ENCODE measurements around the gene PPM1L. TPM values are rescaled to one million over a fixed set of nuclear protein-coding genes. Genes with fewer than 3 reads are reported as not detected.

PPM1L gene
- total and polyA plus RNA-seq, 4 experiments from 2014 or later: 0.84 to 6.5 (median 3.4) TPM

- H3K9me3 Mint-ChIP-seq: no peaks in the 10 kb centered on the region
- Histone ChIP-seq H3K9me3 (ENCODE audit: control insufficient read depth in 1 of 2, low read length in 2 of 2) (no peaks in the 10 kb centered on the region), H3K27me3 (ENCODE audit: insufficient read depth, low read length) (no peaks in the 10 kb centered on the region), H3K4me1 (ENCODE audit: insufficient read depth, low read length) (no peaks in the 10 kb centered on the region), H3K36me3 (ENCODE audit: insufficient read depth, low read length) (no peaks in the 10 kb centered on the region), H3K4me3 (ENCODE audit: low read length in 2 of 2) (no peak overlapping the region), H3K27ac (ENCODE audit: low read depth, low read length) (no peak overlapping the region)
- peaks cover 0 to 4% (median 2%) of the 10 kb centered on the region in 4 donors for H3K4me1 Mint-ChIP-seq
- ChIA-PET CTCF (ENCODE audit: partially characterized antibody) (no interaction called here), POLR2A (ENCODE audit: partially characterized antibody) (no interaction called here)
- H3K27ac Mint-ChIP-seq: no peak overlapping the region
- no peaks in the 10 kb centered on the region for H3K36me3 Mint-ChIP-seq
- H3K4me3 Mint-ChIP-seq: no peak overlapping the region
- intact Hi-C loops (cut with micrococcal nuclease): no loop called here
- H3K27me3 Mint-ChIP-seq: peaks cover 3 to 4% of the 10 kb centered on the region in 2 donors
- DNase-seq: no peak
Observed at GRCh38 chr3:160763073-160763472, 7.0 kb downstream of the PPM1L start.

DNA sequence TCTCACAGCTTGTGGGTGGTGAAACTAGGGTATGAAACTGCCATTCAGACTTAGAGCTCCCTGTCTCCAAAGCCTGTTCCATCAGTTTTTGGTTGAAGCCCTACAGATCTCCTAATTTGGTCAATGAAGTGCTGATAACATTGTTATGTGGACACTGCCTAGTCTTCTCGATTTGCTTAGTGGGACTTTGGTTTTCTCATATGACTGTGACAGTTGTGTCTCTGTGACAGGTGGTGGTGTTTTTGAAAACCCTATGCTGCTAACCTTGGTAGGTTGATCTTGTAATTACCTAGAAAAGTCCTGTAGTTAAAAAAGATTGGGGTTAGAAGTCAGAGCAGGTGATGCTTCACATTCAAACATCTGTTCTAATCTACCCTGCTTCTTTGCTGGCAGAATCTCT lies 9.2 kb downstream of the PPM1L start:
- no peak for DNase-seq
- Histone ChIP-seq H3K27ac (ENCODE audit: low read depth, low read length) (no peak overlapping the region), H3K4me1 (ENCODE audit: insufficient read depth, low read length) (no peaks in the 10 kb centered on the region), H3K36me3 (ENCODE audit: insufficient read depth, low read length) (no peaks in the 10 kb centered on the region), H3K27me3 (ENCODE audit: insufficient read depth, low read length) (no peaks in the 10 kb centered on the region), H3K9me3 (ENCODE audit: control insufficient read depth in 1 of 2, low read length in 2 of 2) (no peaks in the 10 kb centered on the region), H3K4me3 (ENCODE audit: low read length in 2 of 2) (no peak overlapping the region)
- no peaks in the 10 kb centered on the region for H3K9me3 Mint-ChIP-seq
- H3K36me3 Mint-ChIP-seq: no peaks in the 10 kb centered on the region
- ChIA-PET POLR2A (ENCODE audit: partially characterized antibody) (no interaction called here), CTCF (ENCODE audit: partially characterized antibody) (no interaction called here)
- intact Hi-C loops (cut with micrococcal nuclease): no loop called here
- H3K4me3 Mint-ChIP-seq: no peak overlapping the region
- H3K27me3 Mint-ChIP-seq: peaks cover 3% of the 10 kb centered on the region in 2 donors
- H3K4me1 Mint-ChIP-seq: no peaks in the 10 kb centered on the region
- no peak overlapping the region for H3K27ac Mint-ChIP-seq

- no peak overlapping the region for H3K4me3 ChIP-seq (ENCODE audit: low read length in 2 of 2)
- H3K36me3 Mint-ChIP-seq: no peaks in the 10 kb centered on the region
- H3K4me1 ChIP-seq (ENCODE audit: insufficient read depth, low read length): no peaks in the 10 kb centered on the region
- no peaks in the 10 kb centered on the region for H3K9me3 ChIP-seq (ENCODE audit: control insufficient read depth in 1 of 2, low read length in 2 of 2)
- DNase-seq: no peak
- no peak overlapping the region for H3K27ac Mint-ChIP-seq
- H3K27me3 Mint-ChIP-seq: peaks cover 2 to 3% of the 10 kb centered on the region in 2 donors
- no peaks in the 10 kb centered on the region for H3K4me1 Mint-ChIP-seq
- POLR2A ChIA-PET (ENCODE audit: partially characterized antibody): no interaction called here
- no peaks in the 10 kb centered on the region for H3K36me3 ChIP-seq (ENCODE audit: insufficient read depth, low read length)
- CTCF ChIA-PET (ENCODE audit: partially characterized antibody): no interaction called here
- no peaks in the 10 kb centered on the region for H3K27me3 ChIP-seq (ENCODE audit: insufficient read depth, low read length)
- intact Hi-C loops (cut with micrococcal nuclease): no loop called here
- no peaks in the 10 kb centered on the region for H3K9me3 Mint-ChIP-seq
- no peak overlapping the region for H3K4me3 Mint-ChIP-seq
- no peak overlapping the region for H3K27ac ChIP-seq (ENCODE audit: low read depth, low read length)
Observed at GRCh38 chr3:160768031-160768430, 12.0 kb downstream of the PPM1L start.

DNA sequence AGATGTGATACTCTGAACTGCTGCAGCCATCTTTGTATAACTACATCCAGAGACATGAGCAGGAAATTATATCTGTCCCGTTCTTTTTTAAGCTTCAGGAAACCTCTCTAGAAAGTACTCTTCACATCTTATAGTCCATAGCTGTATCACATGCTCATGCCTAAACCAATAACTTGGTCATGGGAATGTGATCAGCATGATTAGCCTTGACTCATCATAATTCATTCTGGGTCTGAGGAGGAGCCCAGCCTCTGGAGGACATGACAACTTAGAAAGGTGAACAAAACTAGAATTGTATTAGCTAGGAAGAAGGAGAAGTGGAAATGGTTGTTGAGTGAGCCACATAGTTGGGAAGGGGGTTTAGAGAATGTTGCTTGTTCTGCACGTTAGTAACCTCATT lies 12.9 kb downstream of the PPM1L start:
- Histone ChIP-seq H3K4me1 (ENCODE audit: insufficient read depth, low read length) (no peaks in the 10 kb centered on the region), H3K9me3 (ENCODE audit: control insufficient read depth in 1 of 2, low read length in 2 of 2) (no peaks in the 10 kb centered on the region), H3K36me3 (ENCODE audit: insufficient read depth, low read length) (no peaks in the 10 kb centered on the region), H3K4me3 (ENCODE audit: low read length in 2 of 2) (no peak overlapping the region), H3K27ac (ENCODE audit: low read depth, low read length) (no peak overlapping the region), H3K27me3 (ENCODE audit: insufficient read depth, low read length) (no peaks in the 10 kb centered on the region)
- no peaks in the 10 kb centered on the region for H3K36me3 Mint-ChIP-seq
- no peaks in the 10 kb centered on the region for H3K27me3 Mint-ChIP-seq
- ChIA-PET POLR2A (ENCODE audit: partially characterized antibody) (no interaction called here), CTCF (ENCODE audit: partially characterized antibody) (no interaction called here)
- no peak for DNase-seq
- H3K4me3 Mint-ChIP-seq: no peak overlapping the region
- H3K9me3 Mint-ChIP-seq: no peaks in the 10 kb centered on the region
- peaks cover 0 to 2% (median 0%) of the 10 kb centered on the region in 4 donors for H3K4me1 Mint-ChIP-seq
- intact Hi-C loops (cut with micrococcal nuclease): no loop called here
- no peak overlapping the region for H3K27ac Mint-ChIP-seq

- Histone ChIP-seq H3K4me3 (ENCODE audit: low read length in 2 of 2) (no peak overlapping the region), H3K27me3 (ENCODE audit: insufficient read depth, low read length) (no peaks in the 10 kb centered on the region), H3K9me3 (ENCODE audit: control insufficient read depth in 1 of 2, low read length in 2 of 2) (no peaks in the 10 kb centered on the region), H3K36me3 (ENCODE audit: insufficient read depth, low read length) (no peaks in the 10 kb centered on the region), H3K4me1 (ENCODE audit: insufficient read depth, low read length) (no peaks in the 10 kb centered on the region), H3K27ac (ENCODE audit: low read depth, low read length) (no peak overlapping the region)
- ChIA-PET CTCF (ENCODE audit: partially characterized antibody) (interaction anchor here (1.2 kb wide), 1 partner anchor 15 kb away, joined by 3 read pairs; the partner anchor contains the start of gene PPM1L), POLR2A (ENCODE audit: partially characterized antibody) (no interaction called here)
- Mint-ChIP-seq H3K4me1 (peaks cover 0 to 2% (median 0%) of the 10 kb centered on the region in 4 donors), H3K9me3 (no peaks in the 10 kb centered on the region), H3K27ac (no peak overlapping the region), H3K36me3 (no peaks in the 10 kb centered on the region), H3K4me3 (no peak overlapping the region), H3K27me3 (no peaks in the 10 kb centered on the region)
- no peak for DNase-seq
- intact Hi-C loops (cut with micrococcal nuclease): no loop called here
Observed at GRCh38 chr3:160771811-160772459, 15.9 kb downstream of the PPM1L start.

- peaks cover 0 to 2% (median 0%) of the 10 kb centered on the region in 4 donors for H3K4me1 Mint-ChIP-seq
- H3K36me3 Mint-ChIP-seq: no peaks in the 10 kb centered on the region
- intact Hi-C loops (cut with micrococcal nuclease): no loop called here
- Histone ChIP-seq H3K36me3 (ENCODE audit: insufficient read depth, low read length) (no peaks in the 10 kb centered on the region), H3K4me3 (ENCODE audit: low read length in 2 of 2) (no peak overlapping the region), H3K27ac (ENCODE audit: low read depth, low read length) (no peak overlapping the region), H3K27me3 (ENCODE audit: insufficient read depth, low read length) (no peaks in the 10 kb centered on the region), H3K9me3 (ENCODE audit: control insufficient read depth in 1 of 2, low read length in 2 of 2) (no peaks in the 10 kb centered on the region), H3K4me1 (ENCODE audit: insufficient read depth, low read length) (no peaks in the 10 kb centered on the region)
- ChIA-PET POLR2A (ENCODE audit: partially characterized antibody) (no interaction called here), CTCF (ENCODE audit: partially characterized antibody) (no interaction called here)
- no peaks in the 10 kb centered on the region for H3K9me3 Mint-ChIP-seq
- no peaks in the 10 kb centered on the region for H3K27me3 Mint-ChIP-seq
- no peak overlapping the region for H3K4me3 Mint-ChIP-seq
- no peak overlapping the region for H3K27ac Mint-ChIP-seq
- DNase-seq: no peak
Observed at GRCh38 chr3:160773722-160774121, 17.7 kb downstream of the PPM1L start.

DNA sequence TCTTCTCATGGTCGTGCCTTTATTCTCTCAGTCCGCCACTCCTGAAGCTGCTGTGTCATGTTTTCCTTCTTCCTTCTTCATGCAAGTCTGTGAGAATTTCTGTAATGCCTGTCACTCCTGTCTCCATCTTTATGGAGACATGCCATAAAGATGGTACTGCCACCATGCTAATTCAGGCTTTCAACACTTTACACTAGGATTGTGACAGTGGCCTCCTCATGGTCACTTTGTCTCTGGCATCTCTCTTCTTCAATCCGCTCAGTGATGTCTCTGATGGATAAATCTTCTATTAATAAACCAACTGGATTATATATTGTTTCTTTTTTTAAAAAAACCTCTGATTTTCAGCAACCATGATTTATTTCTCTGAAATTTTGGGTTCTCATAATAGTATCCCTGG lies 18.1 kb downstream of the PPM1L start:
- peaks cover 0 to 2% (median 0%) of the 10 kb centered on the region in 4 donors for H3K4me1 Mint-ChIP-seq
- intact Hi-C loops (cut with micrococcal nuclease): no loop called here
- CTCF ChIA-PET (ENCODE audit: partially characterized antibody): no interaction called here

GRCh38 chr3:160778480-160778879 lies 22.4 kb downstream of the PPM1L start:
- no peaks in the 10 kb centered on the region for H3K27me3 Mint-ChIP-seq

More for the DNA sequence above, 18.1 kb downstream of the PPM1L start:
- Mint-ChIP-seq H3K27me3 (no peaks in the 10 kb centered on the region), H3K27ac (no peak overlapping the region), H3K9me3 (no peaks in the 10 kb centered on the region), H3K4me3 (no peak overlapping the region), H3K36me3 (no peaks in the 10 kb centered on the region)
- Histone ChIP-seq H3K4me3 (ENCODE audit: low read length in 2 of 2) (no peak overlapping the region), H3K9me3 (ENCODE audit: control insufficient read depth in 1 of 2, low read length in 2 of 2) (no peaks in the 10 kb centered on the region), H3K27me3 (ENCODE audit: insufficient read depth, low read length) (no peaks in the 10 kb centered on the region), H3K4me1 (ENCODE audit: insufficient read depth, low read length) (no peaks in the 10 kb centered on the region), H3K36me3 (ENCODE audit: insufficient read depth, low read length) (no peaks in the 10 kb centered on the region), H3K27ac (ENCODE audit: low read depth, low read length) (no peak overlapping the region)
- POLR2A ChIA-PET (ENCODE audit: partially characterized antibody): no interaction called here
- no peak for DNase-seq

More at GRCh38 chr3:160778480-160778879, 22.4 kb downstream of the PPM1L start:
- H3K4me3 Mint-ChIP-seq: no peak overlapping the region
- H3K9me3 ChIP-seq (ENCODE audit: control insufficient read depth in 1 of 2, low read length in 2 of 2): no peaks in the 10 kb centered on the region
- no peak overlapping the region for H3K4me3 ChIP-seq (ENCODE audit: low read length in 2 of 2)
- no peaks in the 10 kb centered on the region for H3K4me1 ChIP-seq (ENCODE audit: insufficient read depth, low read length)
- ChIA-PET POLR2A (ENCODE audit: partially characterized antibody) (no interaction called here), CTCF (ENCODE audit: partially characterized antibody) (no interaction called here)
- no peaks in the 10 kb centered on the region for H3K27me3 ChIP-seq (ENCODE audit: insufficient read depth, low read length)
- peaks cover 0 to 2% (median 0%) of the 10 kb centered on the region in 4 donors for H3K4me1 Mint-ChIP-seq
- no peaks in the 10 kb centered on the region for H3K9me3 Mint-ChIP-seq
- H3K27ac ChIP-seq (ENCODE audit: low read depth, low read length): no peak overlapping the region
- H3K36me3 ChIP-seq (ENCODE audit: insufficient read depth, low read length): no peaks in the 10 kb centered on the region
- H3K36me3 Mint-ChIP-seq: no peaks in the 10 kb centered on the region
- intact Hi-C loops (cut with micrococcal nuclease): no loop called here
- no peak for DNase-seq
- H3K27ac Mint-ChIP-seq: no peak overlapping the region

Data from CD4-positive, alpha-beta memory T cell (primary cell).